Skin of body (tissue), 2 donors: Measurements from ENCODE around the gene FBXL2. TPM values are rescaled to one million over a fixed set of nuclear protein-coding genes. Genes with fewer than 3 reads are reported as not detected.
"Not testable (repeated sequence)": the region's sequence is repeated elsewhere in the genome, so short reads cannot be mapped to it uniquely, and the experiment has no call there.

ENCODE experiments used
- DNase-seq: peaks from one replicate; lab custom pipeline; 2025; lab: John Stamatoyannopoulos, UW
- total RNA-seq: library from RNA; depleted of rRNA; stranded (reverse); fragments of >200 nt; gene quantifications from one replicate; pipeline ENCODE4 v1.2.3, GENCODE V29; 2014

FBXL2 gene
- total RNA-seq, 1 donor from 2014 or later, result 13.8 TPM

DNA sequence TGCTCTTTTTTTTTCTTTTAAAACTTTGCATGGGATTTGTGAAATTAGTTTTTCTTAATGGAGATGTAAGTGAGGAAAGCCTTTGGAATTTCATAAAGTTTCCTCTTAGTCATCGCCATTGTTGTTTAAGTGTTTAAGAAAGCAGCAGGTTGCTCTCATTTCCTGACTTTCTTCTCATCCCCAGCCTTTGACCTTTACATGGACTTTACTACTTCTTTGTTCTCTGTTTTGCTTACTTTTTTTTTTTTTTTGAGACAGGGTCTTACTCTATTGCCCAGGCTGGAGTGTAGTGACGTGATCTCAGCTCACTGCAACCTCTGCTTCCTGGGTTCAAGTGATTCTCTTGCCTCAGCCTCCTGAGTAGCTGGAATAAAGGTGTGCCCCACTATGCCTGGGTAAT lies 38.6 kb downstream of the FBXL2 start:
- DNase-seq, result no peak

DNA sequence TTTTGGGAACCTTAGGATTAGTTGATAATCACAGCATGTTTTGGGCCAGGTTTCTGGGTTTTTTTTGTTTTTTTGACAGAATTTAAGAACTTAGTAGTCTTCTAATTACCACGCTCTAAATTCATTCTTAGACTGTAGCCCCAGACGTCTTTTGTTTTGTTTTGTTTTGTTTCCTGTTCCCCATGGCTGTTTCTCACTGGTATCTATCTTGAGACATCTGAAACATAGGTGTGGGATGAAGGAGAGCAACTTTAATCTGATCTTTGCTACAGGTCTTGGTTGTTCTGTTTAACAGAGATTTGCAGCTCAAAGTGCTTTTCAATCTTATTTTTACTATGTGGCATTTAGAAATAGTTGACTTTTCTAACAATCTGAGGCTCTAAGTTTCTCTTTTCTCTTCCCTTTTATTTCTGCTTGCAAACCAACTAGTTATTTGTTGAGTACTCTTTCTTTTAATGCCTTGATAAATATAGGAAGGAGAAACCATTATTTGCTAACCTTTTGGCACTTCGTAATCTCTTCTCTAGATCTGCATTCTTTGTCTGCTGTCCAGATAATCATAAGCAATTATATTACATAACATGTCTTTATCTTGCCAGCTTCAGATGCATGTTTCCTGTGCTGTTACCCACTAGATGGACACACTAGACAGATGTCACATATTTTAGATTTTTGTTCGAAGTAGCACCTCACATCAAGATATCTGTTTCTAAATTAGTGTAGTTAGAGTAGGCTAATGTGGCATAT lies 40.9 kb downstream of the FBXL2 start:
- no peak for DNase-seq

DNA sequence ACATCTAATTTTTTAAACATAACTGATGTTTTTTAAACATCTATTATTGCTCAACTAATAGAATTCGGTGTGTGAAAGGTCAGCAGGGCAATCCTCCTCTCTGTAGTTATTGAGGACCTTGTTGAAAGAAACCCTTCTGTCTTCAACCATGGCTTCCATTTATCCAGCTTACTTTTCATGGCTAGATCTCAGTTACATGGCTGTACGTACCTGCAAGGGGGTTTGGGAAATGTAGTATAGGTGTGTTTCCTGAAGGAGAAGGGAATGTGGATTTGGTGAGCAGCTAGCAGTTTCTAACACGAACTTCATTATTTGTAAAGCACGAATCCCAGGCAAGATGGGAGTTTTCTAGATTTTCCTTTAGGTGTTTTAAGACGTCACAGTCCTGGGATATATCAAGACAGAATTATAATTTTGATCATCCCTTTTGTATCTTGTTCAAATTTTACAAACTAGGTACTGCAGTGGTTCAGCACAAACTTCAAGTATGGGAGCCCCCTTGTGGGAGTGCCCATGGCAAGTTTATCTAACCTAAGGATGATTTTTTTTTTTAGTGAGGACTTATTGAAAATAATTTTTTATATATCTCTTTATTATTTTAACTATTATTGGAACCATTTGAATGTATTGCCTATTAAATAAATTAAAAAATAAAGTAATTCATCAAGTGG lies 41.6 kb downstream of the FBXL2 start:
- no peak for DNase-seq

DNA sequence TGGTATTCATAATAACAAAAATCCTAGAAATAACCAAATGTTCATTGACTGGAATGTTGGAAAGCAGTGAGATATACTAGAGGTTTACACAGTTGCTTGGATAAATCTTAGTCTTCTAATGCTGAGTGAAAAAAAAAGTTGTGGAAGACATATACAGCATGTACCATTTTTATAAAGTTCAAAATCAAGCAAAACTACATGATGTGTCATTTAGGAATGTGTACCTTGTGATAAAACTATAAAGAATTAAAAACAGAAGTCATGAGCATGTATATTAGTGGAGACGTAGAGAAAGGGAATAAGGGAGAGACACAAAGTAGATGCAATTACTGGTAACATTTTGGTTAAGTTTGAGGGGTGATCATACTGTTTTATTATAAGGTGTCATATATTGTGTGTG lies 45.2 kb downstream of the FBXL2 start:
- DNase-seq, result no peak

DNA sequence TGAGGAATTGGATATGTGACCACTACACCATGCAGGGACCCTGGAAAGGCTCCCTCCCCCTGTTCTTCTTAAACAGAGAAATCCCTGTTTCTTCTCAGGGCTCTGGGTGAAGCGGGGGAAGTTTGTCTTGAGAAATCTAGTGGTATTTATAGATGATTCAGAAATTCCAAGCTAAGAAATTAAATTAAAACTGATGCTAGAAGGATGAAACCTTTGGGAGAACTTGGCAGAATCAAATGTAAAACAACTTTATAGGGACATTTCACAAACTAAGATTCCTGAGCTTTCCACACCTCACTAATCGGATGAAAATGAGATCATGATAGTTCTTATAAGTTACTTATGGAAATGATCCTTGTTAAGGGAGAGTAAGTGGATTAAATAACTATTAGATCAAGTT lies 54.2 kb downstream of the FBXL2 start:
- no peak for DNase-seq

DNA sequence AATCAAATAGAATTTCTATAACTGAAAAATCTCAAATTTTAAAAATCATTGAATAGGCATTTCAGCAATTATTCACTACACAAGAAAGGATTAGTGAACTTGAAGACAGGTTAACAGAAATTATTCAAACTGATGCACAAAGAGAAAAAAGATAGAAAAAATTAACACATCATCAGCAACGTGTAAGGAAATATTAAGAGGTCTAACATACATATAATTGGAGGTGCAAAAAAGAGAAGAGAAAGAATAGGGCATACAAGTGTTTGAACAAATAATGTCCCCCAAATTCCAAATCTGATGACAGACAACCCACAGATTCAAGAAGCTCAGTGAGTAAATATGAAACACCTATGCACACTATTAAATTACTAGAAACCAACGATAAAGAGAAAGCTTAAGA lies 57.1 kb downstream of the FBXL2 start:
- no peak for DNase-seq

DNA sequence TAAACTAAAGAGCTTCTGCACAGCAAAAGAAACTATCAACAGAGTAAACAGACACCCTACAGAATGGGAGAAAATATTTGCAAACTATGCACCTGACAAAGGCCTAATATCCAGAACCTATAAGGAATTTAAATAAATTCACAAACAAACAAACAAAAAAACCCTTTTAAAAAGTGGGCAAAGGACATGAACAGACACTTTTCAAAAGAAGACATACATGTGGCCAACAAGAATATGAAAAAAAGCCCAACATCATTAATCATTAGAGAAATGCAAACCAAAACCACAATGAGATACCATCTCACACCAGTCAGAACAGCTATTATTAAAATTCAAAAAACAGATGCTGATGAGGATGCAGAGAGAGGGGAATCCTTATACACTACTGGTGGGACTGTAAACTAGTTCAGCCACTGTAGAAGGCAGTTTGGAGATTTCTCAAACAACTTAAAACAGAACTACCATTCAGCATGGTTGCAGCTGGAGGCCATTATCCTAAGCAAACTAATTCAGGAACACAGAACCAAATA lies 61.8 kb downstream of the FBXL2 start:
- DNase-seq, result not testable (repeated sequence)

DNA sequence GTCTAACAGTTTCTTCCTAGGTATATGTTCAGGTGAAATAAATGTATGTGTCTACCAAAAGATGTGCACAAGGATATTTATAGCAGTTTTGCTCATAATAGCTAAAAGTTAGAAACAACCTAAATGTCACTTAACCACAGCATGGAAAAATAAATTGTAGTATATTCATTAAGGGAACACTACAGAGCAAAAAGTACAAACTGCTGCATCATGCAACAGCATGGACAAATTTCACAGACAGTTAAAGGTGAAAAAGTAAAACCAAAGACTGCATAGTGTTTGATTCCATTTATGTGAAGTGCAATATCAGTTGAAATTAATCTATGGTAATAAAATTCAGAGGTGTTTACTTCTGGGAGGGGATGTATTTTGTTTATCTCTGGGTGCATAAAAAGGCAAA lies 62.5 kb downstream of the FBXL2 start:
- DNase-seq, result no peak

DNA sequence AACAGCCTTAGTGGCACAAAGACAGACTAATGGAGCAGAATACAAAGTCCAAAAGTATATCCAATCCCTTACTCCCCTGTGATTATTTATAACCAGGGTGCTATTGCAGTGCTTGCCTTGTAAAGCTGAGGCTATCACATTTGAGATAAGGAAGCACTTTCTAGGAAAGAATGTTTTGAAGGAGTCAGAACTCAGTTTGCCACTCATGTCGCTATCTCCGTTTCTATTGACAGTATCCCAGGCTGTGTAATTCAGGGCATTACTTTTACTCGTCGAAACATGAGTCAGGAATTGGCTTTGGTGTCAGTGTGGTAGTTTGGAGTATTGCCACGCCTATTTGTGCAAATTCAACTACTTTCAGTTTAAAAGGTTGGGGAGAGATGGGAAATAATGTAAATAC lies 78.4 kb downstream of the FBXL2 start:
- no peak for DNase-seq

DNA sequence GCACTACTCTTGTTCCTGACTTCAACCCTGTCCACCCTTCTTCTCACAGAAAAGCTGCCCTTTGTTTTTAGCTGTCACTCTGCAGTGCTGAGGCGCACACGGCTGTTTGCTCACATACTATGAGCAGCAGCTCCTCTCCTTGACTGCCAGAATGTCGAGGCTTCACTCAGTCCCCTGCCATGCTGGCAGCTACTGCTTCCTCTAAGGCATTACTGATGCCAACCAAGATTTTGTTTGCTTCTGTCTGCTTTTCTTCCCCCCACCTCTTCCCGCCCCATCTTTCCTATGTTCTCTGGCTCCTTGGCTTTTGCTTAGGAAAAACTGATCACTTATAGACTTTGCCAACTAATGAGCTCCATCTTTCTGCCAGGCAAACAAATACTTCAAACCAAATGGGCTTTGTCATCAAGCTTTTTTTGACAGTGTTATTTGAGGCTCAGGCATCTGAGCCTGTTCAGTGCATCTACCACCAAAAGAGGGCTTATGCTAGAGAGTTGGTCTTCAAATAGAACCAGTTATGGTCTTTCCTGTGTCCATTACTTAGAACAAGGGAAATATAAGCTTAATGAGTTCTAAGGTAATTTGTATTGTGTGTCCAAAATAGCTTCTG lies 81.0 kb downstream of the FBXL2 start:
- DNase-seq, result no peak

DNA sequence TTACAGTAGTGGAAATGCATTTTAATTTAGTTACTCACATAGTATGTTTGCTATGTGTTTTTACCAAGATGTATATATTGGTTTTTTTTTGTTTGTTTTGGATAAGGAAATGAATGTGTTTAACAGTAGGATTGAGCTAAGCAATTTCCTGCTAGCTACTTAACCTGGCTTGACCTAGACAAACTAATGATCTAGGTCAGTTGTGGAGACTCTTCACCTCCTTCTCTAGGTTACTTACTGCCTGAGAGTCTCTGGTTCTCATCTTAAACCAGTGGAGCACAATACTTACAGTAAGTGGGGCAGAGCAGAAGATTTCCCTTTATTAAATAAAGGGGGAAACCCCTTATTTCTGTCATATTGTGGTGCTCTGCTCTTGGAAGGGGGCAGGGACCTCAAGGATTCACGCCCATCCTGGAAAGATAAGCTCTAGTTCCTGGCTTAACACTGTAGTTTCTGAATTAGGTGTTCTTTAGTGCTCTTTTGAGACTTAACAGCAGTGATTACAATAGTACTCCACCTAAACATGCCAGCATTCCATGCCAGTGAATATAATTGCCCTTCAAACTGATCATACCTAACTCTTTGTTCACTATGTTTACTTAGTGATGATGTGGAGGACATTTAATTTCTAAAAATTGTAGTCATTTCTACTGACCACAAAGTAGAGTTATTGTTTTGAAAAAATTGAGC lies 83.0 kb downstream of the FBXL2 start:
- no peak for DNase-seq

DNA sequence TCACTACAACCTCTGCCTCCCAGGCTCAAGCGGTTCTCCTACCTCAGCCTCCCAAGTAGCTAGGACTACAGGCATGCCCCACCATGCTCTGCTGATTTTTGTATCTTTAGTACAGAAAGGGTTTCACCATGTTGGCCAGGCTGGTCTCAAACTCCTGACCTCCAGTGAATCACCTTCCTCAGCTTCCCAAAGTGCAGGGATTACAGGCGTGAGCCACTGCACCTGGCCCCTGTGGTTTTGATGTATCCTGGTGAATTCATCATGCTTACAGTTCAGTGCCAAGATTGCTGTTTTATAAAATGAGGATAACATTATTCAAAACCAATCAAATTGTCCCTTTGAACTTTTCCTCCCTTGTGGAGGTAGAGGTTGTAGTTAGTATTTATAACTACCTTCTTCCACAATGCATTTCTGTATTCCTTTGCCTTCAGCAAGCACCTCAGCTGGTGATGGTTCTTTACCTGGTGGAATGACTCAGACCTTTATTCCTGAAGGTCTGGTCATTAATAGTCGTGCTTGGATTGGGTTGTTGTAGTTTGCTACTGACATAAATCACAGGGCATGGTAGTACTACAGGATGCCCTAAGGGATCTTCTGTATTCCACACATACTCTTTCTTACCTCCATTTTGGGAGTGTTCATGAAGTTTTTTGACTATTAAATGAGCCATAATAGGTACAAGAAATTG lies 86.0 kb downstream of the FBXL2 start:
- DNase-seq, result no peak

DNA sequence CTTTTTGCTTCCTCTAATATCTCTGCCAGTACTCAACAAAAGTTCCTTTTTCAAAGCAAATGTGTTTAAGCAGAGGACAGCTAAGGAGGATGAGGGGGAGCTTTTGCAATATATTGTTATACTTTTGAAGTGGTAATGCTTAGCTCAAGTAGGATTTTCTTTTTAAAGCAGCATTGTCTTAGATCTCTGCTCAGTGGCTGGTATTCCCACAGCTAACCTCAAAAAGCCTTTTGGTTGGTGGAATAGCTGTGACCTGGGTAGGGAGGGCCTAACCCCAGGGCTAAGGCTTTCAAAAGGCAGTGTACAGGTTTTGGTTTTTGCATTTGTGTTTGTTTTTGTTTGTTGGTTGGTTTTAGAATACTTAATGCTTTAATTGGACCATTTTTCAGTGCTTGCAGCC lies 86.8 kb downstream of the FBXL2 start:
- DNase-seq, result no peak

DNA sequence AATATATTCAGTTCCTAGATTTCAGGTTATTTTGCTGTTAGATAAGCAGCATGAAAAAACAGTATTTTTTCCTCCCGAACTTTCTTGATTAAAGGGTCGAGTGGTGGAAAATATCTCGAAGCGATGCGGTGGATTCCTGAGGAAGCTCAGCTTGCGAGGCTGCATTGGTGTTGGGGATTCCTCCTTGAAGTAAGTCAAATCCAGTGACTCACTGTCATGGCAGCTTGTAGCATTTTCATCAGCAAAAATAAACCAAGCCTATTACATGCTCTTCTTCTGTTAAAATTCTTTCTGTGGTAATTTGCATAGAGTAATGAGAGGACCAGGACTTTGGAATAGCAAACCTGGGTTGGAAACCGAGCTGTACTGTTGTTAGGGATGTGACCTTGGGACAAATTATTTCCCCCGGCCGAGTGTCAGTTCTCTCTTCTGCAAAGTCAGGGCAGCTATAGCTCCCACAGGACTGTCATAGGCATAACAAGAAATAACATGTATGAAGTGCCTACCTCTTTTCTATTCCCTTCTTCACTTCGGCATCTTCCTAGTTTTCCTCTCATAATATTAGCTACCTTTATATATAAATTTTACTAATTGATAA lies 87.4 kb downstream of the FBXL2 start:
- DNase-seq, result no peak

DNA sequence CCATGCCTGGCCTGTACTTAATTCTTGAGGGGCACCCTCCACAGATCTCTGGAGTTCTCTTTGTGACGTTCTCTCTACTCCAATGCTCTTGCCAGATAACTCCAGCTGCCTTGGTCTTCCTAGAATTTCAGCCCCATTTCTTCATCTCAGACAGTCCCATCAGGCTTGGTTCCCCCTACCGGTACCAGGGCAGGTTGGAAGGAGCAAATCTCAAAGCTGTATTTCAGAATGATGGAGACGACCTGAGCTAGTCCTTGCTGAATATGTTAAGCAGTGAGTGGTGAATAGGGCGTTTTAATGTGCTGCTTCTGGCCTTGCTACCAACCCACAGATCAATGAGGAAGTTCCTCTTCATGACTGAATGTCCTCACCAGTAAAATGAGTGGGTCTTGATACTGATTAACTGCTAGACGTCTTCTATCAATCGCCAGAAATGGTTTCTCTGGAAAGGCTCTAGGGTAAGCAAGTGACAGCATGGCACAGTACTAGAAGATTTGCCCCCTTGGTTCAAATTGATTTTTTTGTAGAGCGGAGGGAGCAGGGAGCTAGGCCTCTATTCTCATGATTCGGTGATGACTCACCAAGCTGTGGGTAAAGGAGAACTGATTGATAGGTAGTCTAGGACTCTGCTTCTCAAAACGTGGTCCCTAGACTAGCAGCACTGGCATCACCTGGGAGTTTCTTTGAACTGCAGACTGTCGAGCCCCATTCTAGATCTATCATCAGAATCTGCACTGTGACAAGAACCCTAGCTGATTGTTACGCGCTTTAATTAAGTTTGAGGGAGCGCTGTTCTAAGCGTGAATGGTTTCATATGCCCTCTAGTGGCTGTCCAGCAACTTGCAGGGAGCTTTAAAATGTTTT lies 95.2 kb downstream of the FBXL2 start:
- DNase-seq, result peak; percentile 50

DNA sequence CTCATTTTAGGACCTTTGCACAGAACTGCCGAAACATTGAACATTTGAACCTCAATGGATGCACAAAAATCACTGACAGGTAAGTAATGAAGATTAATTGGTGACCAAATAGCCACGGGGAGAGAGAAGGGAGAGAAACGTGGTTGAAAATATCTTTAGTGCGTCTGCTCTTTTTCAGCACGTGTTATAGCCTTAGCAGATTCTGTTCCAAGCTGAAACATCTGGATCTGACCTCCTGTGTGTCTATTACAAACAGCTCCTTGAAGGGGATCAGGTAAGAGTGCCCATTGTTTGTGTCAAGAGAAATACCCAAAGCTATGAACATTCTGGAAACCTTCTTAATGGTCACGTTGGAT lies 95.8 kb downstream of the FBXL2 start:
- no peak for DNase-seq

DNA sequence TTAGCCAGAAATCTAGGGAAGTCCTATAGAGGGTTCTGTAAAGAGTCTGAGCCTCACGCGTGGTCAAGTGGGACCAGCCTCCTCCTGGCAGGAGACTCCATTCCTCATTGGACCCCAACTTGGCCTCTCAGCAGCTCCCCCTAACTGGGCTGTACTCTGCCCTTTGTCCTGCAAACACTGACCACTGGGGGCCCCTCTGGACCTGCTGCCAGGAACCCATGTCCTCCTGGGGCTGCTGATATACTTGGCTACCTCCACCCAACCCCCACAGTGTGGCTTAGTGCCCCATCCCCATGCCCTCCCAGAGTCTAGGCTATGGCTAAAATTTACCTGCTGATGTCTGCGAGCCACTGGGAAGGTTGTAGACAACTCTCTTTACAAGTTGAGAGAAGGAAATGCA lies 100.2 kb downstream of the FBXL2 start:
- DNase-seq, result no peak

DNA sequence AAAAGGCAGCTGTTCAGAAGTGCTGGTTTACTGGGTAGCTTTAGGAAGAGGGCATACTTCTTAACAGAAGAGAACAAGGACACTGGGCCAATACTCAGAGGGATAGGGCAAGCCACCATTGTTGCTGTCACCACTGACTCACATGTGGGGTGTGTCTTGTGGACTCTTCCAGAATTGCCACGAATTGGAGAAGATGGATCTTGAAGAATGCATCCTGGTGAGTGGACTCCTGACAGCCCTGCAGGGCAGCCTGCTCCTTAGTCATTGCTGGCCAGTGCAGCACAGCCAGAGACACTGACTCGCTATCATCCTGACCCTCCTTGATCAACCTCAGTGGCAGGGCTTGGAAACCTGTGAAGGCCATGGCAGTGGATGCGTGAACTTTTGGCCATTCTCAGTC lies 100.7 kb downstream of the FBXL2 start:
- DNase-seq, result no peak

DNA sequence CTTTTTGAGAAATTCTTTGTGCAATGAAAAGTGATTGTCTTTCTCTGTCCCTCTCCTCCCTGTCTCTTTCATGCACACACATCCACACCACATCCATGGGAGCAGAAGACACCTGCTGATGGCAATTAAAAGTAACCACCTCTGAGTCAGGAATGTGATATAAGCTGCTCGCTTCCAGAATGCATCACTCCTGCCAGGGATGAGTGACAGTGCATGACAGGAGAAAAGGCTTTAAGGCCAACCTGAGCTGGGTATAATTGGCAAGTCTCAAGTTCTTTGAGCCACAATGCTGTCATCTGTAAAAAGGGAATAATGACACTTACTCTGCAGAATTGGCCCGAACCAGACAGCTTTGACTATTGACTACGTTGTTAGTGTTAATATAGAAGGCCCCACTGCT lies 103.4 kb downstream of the FBXL2 start:
- no peak for DNase-seq

DNA sequence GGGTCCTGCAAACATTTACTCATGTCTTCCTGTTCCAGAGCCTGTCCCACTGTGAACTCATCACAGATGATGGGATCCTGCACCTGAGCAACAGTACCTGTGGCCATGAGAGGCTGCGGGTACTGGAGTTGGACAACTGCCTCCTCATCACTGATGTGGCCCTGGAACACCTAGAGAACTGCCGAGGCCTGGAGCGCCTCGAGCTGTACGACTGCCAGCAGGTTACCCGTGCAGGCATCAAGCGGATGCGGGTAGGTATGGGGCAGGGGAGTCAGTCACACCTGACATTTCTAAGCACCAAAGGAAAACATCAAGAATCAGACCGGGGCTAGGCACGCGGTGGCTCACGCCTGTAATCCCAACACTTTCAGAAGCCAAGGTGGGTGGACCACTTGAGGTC lies 106.7 kb downstream of the FBXL2 start:
- DNase-seq, result no peak
